ENCODE measurements around the gene CDK2.
A peak's percentile ranks its signal among the peaks of the same experiment; 100 is the strongest.
"Not testable (repeated sequence)": the region's sequence is repeated elsewhere in the genome, so short reads cannot be mapped to it uniquely, and the experiment has no call there.

CDK2 gene

DNA sequence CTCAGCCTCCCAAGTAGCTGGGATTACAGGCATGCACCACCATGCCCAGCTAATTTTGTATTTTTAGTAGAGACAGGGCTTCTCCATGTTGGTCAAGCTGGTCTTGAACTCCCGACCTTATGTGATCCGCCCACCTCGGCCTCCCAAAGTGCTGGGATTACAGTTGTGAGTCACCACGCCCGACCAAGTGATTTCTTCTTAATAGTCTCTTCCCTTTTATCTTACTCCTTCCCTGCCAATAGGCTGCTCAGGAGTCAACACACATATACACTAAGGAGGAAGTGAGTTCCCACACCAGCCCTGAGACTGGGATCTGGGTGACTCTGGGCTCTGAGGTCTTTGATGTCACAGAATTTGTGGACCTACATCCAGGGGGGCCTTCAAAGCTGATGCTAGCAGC is 36.7 kb downstream of the CDK2 start:
- H3K27ac ChIP-seq (ENCODE audit: low read depth, low read length); H3K27me3 ChIP-seq (ENCODE audit: control insufficient read depth in 1 of 2, insufficient read depth in 2 of 2, low read length in 2 of 2); H3K4me3 ChIP-seq (ENCODE audit: low read depth in 1 of 2, low read length in 2 of 2); H3K4me1 ChIP-seq (ENCODE audit: insufficient read depth, low read length); H3K9ac ChIP-seq (ENCODE audit: low read length); H3K9me3 ChIP-seq (ENCODE audit: low read length): not testable (repeated sequence)
- peaks cover 24% of the 10 kb centered on the region for H3K36me3 ChIP-seq (ENCODE audit: insufficient read depth, low read length)

- no peak overlapping the region for H3K9ac ChIP-seq (ENCODE audit: low read length)
- H3K27me3 ChIP-seq (ENCODE audit: control insufficient read depth in 1 of 2, insufficient read depth in 2 of 2, low read length in 2 of 2): no peaks in the 10 kb centered on the region
- no peaks in the 10 kb centered on the region for H3K9me3 ChIP-seq (ENCODE audit: low read length)
- no peaks in the 10 kb centered on the region for H3K4me1 ChIP-seq (ENCODE audit: insufficient read depth, low read length)
- no peak overlapping the region for H3K4me3 ChIP-seq (ENCODE audit: low read depth in 1 of 2, low read length in 2 of 2)
- no peak overlapping the region for H3K27ac ChIP-seq (ENCODE audit: low read depth, low read length)
- peaks cover 24% of the 10 kb centered on the region for H3K36me3 ChIP-seq (ENCODE audit: insufficient read depth, low read length)
These were observed 37.6 kb downstream of the CDK2 start for GRCh38 chr12:56004211-56004610.

DNA sequence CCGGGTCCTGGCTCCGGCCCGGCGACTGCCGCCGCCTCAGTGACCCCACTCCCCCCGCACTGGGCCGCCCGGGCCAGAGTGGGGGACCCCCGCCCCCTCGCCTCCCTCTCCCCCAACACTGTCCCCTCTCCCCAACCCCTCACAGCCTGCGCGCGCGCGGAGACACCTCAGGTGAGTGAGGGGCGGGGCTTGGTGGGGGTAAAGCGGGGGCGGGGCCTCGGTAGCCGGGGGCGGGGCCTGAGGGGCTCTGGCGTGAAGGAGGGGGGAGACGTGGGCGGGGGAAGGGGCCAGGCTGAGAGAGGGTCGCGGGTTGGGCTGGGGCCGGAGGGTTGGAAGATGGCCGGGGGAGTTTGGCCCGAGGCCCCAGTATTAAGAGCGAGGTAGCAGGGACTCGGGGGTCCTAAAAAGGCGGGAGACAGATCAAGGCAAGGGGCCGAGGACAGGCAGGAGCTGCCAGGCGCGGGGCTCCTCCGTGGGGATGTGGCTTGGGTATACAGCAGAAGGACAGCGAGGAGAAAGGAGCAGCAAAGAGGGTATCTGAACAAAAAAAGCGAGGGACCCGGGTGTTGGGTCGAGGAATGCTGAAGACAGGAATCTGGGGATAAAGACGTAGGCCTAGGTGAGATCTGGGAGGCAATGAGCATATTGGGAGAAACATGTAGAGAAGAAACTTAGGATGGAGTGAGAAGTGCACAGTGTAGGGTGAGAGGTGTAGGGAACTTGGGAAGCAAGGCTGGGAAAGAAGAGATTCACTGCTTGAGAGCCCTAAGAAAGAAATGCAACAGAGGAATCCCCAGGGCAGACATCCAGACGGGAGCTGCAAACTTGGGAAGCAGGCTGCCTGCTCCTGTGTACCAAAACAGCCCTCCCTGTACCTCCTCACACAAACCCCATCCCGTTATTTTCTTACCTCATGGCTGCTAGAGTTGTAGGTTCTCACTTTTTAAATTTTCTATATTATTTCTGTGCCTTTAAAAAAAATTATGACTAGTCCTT is 41.2 kb downstream of the CDK2 start:
- no peaks in the 10 kb centered on the region for H3K4me1 ChIP-seq (ENCODE audit: insufficient read depth, low read length)
- peak overlapping the region; percentile 98 for H3K27ac ChIP-seq (ENCODE audit: low read depth, low read length)
- no peaks in the 10 kb centered on the region for H3K27me3 ChIP-seq (ENCODE audit: control insufficient read depth in 1 of 2, insufficient read depth in 2 of 2, low read length in 2 of 2)
- peaks cover 18% of the 10 kb centered on the region for H3K36me3 ChIP-seq (ENCODE audit: insufficient read depth, low read length)
- H3K9ac ChIP-seq (ENCODE audit: low read length): peak overlapping the region; percentile 74
- H3K4me3 ChIP-seq (ENCODE audit: low read depth in 1 of 2, low read length in 2 of 2): peak overlapping the region; percentile 60 to 95
- no peaks in the 10 kb centered on the region for H3K9me3 ChIP-seq (ENCODE audit: low read length)

DNA sequence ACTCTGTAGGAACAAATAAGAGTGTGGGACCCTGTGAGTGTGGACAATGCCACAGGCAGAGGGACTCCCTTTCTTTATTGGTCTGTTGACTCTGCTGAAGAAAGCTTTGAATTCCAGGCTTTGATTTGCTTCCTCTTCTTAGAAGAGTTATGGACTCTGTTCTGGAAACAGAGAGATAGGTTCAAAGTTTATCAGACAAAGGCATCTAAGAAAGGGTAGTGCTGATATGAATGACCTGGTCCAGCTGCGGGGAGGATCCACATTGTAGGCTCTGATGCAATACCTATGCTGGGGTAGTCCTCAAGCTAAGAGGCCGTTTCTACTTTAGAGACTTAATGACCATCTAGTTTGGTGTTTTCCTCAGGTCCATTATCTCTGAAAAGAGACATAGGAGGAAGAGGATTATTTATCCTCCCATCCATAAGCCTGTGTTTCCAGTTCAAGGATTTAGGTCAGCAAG is 43.5 kb downstream of the CDK2 start:
- Histone ChIP-seq H3K9me3 (ENCODE audit: low read length) (no peaks in the 10 kb centered on the region), H3K4me1 (ENCODE audit: insufficient read depth, low read length) (no peaks in the 10 kb centered on the region), H3K36me3 (ENCODE audit: insufficient read depth, low read length) (peaks cover 5% of the 10 kb centered on the region), H3K9ac (ENCODE audit: low read length) (no peak overlapping the region), H3K4me3 (ENCODE audit: low read depth in 1 of 2, low read length in 2 of 2) (no peak overlapping the region), H3K27ac (ENCODE audit: low read depth, low read length) (no peak overlapping the region), H3K27me3 (ENCODE audit: control insufficient read depth in 1 of 2, insufficient read depth in 2 of 2, low read length in 2 of 2) (no peaks in the 10 kb centered on the region)

- H3K9ac ChIP-seq (ENCODE audit: low read length): no peak overlapping the region
- no peak overlapping the region for H3K4me3 ChIP-seq (ENCODE audit: low read depth in 1 of 2, low read length in 2 of 2)
- H3K9me3 ChIP-seq (ENCODE audit: low read length): no peaks in the 10 kb centered on the region
- no peaks in the 10 kb centered on the region for H3K27me3 ChIP-seq (ENCODE audit: control insufficient read depth in 1 of 2, insufficient read depth in 2 of 2, low read length in 2 of 2)
- H3K27ac ChIP-seq (ENCODE audit: low read depth, low read length): no peak overlapping the region
- H3K36me3 ChIP-seq (ENCODE audit: insufficient read depth, low read length): peaks cover 5% of the 10 kb centered on the region
- no peaks in the 10 kb centered on the region for H3K4me1 ChIP-seq (ENCODE audit: insufficient read depth, low read length)
These were observed 45.0 kb downstream of the CDK2 start for GRCh38 chr12:56011509-56012090.

DNA sequence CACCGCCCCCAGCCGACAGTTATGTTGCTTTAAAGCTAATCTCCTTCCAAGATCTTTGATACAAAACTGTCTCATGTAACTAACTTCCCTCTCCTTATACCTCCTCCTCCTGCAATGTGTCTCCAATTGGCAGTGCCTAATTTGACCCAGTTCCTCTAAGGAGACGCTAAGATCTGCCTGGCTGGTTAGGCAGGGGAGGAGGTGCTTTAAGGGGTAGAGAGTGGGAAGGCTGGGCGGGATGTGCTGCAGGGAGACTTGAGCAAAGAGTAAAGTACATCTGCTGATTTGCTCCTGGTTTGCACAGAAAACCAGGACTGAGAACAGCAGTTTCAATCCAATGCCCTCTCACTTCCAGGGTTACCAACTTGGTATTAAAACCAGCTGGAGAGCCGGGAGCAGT is 46.9 kb downstream of the CDK2 start:
- Histone ChIP-seq H3K4me3 (ENCODE audit: low read depth in 1 of 2, low read length in 2 of 2) (no peak overlapping the region), H3K27ac (ENCODE audit: low read depth, low read length) (no peak overlapping the region), H3K9ac (ENCODE audit: low read length) (no peak overlapping the region), H3K4me1 (ENCODE audit: insufficient read depth, low read length) (no peaks in the 10 kb centered on the region), H3K27me3 (ENCODE audit: control insufficient read depth in 1 of 2, insufficient read depth in 2 of 2, low read length in 2 of 2) (no peaks in the 10 kb centered on the region), H3K9me3 (ENCODE audit: low read length) (no peaks in the 10 kb centered on the region), H3K36me3 (ENCODE audit: insufficient read depth, low read length) (peaks cover 5% of the 10 kb centered on the region)

DNA sequence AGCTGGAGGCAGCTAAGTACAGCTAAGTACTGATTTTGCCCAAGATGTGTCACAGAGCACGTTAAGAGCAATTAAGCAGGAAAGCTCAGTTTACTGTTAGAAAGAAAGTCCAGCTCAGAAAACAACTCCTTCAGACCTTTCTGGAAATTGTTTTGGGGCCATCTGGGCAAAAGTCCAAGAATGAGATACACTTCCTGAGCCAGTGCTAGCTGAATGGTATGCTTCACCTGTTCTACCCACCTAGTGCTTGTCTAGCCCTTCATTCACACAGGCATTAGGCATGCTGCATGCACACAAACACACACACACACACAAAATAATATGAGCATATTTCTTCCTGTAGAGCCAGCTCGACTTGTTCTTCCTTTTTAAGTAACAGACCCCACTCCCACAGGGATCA is 47.6 kb downstream of the CDK2 start:
- Histone ChIP-seq H3K9me3 (ENCODE audit: low read length) (no peaks in the 10 kb centered on the region), H3K9ac (ENCODE audit: low read length) (no peak overlapping the region), H3K4me3 (ENCODE audit: low read depth in 1 of 2, low read length in 2 of 2) (no peak overlapping the region), H3K27ac (ENCODE audit: low read depth, low read length) (no peak overlapping the region), H3K36me3 (ENCODE audit: insufficient read depth, low read length) (peaks cover 5% of the 10 kb centered on the region), H3K27me3 (ENCODE audit: control insufficient read depth in 1 of 2, insufficient read depth in 2 of 2, low read length in 2 of 2) (no peaks in the 10 kb centered on the region), H3K4me1 (ENCODE audit: insufficient read depth, low read length) (no peaks in the 10 kb centered on the region)

DNA sequence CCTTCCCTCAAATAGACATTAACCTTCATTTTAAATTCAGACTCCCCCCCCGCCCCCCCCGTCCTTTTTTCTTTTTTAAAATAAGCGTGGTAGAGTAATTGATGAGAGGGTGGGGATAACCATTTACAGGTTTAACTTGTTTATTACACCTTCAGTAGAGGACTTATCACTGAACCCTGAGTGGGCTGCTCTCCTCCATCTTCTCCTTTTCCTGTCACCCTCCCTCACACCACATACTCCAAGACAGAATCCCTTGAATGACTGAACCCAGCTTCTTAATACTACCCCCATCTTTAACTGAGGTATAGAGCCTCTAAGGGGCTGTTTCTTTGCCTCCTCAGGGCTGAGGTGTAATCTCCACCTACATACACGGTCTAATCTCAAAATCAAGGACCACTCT is 50.6 kb downstream of the CDK2 start:
- Histone ChIP-seq H3K9ac (ENCODE audit: low read length) (no peak overlapping the region), H3K27ac (ENCODE audit: low read depth, low read length) (no peak overlapping the region), H3K4me1 (ENCODE audit: insufficient read depth, low read length) (peaks cover 17% of the 10 kb centered on the region), H3K4me3 (ENCODE audit: low read depth in 1 of 2, low read length in 2 of 2) (no peak overlapping the region), H3K36me3 (ENCODE audit: insufficient read depth, low read length) (no peaks in the 10 kb centered on the region), H3K9me3 (ENCODE audit: low read length) (no peaks in the 10 kb centered on the region), H3K27me3 (ENCODE audit: control insufficient read depth in 1 of 2, insufficient read depth in 2 of 2, low read length in 2 of 2) (no peaks in the 10 kb centered on the region)

DNA sequence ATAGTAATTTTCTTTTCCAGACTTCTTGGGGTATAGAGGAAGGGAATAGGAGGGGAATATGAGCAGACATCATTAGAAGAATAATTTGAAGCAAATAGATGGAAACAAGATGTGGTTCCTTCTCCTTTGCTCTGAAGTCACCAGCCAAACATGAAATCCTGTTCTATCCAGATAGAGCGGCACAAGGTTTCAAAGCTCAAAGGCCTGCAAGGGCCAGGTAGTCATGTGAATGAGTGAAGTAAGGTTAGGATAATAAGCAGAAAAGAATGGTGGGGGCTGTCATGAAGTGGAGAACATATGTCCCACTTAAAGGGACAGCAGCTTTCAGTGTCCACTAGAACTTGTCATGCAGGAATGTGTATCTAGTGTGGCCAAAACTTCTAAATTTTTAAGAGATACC is 51.7 kb downstream of the CDK2 start:
- H3K4me3 ChIP-seq (ENCODE audit: low read depth in 1 of 2, low read length in 2 of 2): no peak overlapping the region
- H3K4me1 ChIP-seq (ENCODE audit: insufficient read depth, low read length): peaks cover 19% of the 10 kb centered on the region
- H3K27ac ChIP-seq (ENCODE audit: low read depth, low read length): no peak overlapping the region
- H3K9me3 ChIP-seq (ENCODE audit: low read length): no peaks in the 10 kb centered on the region
- H3K9ac ChIP-seq (ENCODE audit: low read length): no peak overlapping the region
- no peaks in the 10 kb centered on the region for H3K27me3 ChIP-seq (ENCODE audit: control insufficient read depth in 1 of 2, insufficient read depth in 2 of 2, low read length in 2 of 2)
- H3K36me3 ChIP-seq (ENCODE audit: insufficient read depth, low read length): no peaks in the 10 kb centered on the region

DNA sequence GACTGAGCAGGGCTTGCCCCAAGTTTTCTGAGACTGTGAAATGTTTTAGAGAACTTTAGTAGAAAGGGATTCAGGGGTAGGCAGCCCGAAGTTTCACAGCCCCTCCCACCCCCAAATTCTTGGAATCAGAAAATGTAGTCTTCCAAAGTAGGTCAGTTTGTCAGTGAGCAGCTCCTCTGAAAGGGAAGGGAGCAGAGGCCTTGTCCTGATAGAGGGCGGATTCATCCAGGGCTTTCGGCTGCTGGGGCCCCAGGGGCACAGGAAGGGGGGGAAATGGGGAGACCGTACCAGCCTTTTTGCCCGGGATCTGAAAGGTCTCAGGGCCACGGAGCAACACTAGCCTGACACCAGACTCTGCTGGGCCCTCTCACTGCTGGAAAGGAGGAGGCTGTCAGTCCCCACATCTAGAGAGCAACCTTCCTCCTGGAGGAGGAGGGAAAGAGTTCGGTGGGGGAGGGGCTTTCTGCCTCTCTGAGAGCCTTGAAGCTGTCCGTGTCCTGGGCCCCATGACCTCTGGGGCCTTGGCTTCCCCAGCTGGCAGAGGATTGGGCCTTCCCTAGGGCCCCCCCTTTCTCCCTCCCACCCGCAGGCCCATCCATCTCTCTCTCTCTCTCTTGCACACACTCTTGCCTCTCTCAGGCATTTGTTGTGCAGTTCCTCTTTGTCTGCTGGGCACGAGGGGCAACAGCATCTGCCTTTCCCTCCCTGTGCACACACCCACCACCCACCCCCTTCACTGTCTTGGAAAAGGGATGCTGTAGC is 54.0 kb downstream of the CDK2 start, which contains the start of gene IKZF4:
Gene IKZF4 (plus strand): TSS at position 621 of the 762 bp plus-strand sequence. CDS start 451 bp downstream, outside the sequence.
- Histone ChIP-seq H3K27ac (ENCODE audit: low read depth, low read length) (peak within 1 kb of the TSS; percentile 84), H3K36me3 (ENCODE audit: insufficient read depth, low read length) (peaks cover 8% of the 10 kb centered on the region), H3K4me1 (ENCODE audit: insufficient read depth, low read length) (peaks cover 19% of the 10 kb centered on the region), H3K9ac (ENCODE audit: low read length) (peak within 1 kb of the TSS; percentile 25), H3K9me3 (ENCODE audit: low read length) (no peaks in the 10 kb centered on the region), H3K27me3 (ENCODE audit: control insufficient read depth in 1 of 2, insufficient read depth in 2 of 2, low read length in 2 of 2) (no peaks in the 10 kb centered on the region), H3K4me3 (ENCODE audit: low read depth in 1 of 2, low read length in 2 of 2) (peak within 1 kb of the TSS; percentile 24 to 49)

DNA sequence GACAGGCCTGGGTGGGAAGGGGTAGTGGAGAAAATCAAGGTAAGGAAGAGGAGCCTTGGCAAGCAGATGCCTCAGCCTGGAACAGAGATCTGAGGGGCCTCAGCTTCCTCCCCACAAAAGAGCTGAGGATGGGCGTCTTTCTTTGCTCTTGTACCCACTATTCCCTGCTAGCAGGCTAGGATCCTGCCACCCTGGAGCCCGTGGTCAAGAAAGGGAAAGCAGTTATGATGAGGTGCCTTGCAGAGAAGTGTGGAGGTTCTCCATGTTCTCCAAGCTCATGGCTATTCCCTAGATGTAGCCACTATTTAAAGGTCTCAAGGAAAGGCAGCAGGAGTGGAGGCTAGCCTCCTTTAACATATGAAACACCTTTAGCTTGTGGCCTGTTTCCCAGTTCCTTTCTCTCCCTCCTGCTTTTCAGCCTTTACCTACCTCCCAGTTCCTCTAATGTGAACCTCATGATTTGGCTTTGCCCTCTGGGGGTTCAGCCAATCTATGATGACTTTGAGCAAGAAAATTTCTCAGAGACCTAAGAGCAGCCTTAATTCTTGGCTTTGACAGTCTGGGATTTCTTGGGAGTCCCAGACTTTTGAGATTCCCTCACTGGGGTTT is 55.4 kb downstream of the CDK2 start:
- H3K27ac ChIP-seq (ENCODE audit: low read depth, low read length): peak overlapping the region; percentile 84

More for the DNA sequence above, 55.4 kb downstream of the CDK2 start:
- Histone ChIP-seq H3K9me3 (ENCODE audit: low read length) (no peaks in the 10 kb centered on the region), H3K4me3 (ENCODE audit: low read depth in 1 of 2, low read length in 2 of 2) (peak overlapping the region in 1 of 2 donors; percentile 49), H3K9ac (ENCODE audit: low read length) (peak overlapping the region; percentile 25), H3K27me3 (ENCODE audit: control insufficient read depth in 1 of 2, insufficient read depth in 2 of 2, low read length in 2 of 2) (no peaks in the 10 kb centered on the region), H3K4me1 (ENCODE audit: insufficient read depth, low read length) (peaks cover 19% of the 10 kb centered on the region), H3K36me3 (ENCODE audit: insufficient read depth, low read length) (peaks cover 18% of the 10 kb centered on the region)
